Pulmonary artery endothelial cell (primary cell): ENCODE results near the gene HOXB3. TPM values are rescaled to one million over a fixed set of nuclear protein-coding genes. Genes with fewer than 3 reads are reported as not detected.

Source experiments
- DNase-seq: peaks from one replicate; pipeline ENCODE4 v3.0.0-alpha.2; 2011; ENCODE audit warnings: low read depth, low spot score
- total RNA-seq: library from RNA; depleted of rRNA; stranded (reverse); fragments of >200 nt; gene quantifications from 2 replicates; pipeline ENCODE4 v1.2.3, GENCODE V29; 2014

HOXB3 gene
- total RNA-seq, 1 donor from 2014 or later: 6.9 TPM

DNA sequence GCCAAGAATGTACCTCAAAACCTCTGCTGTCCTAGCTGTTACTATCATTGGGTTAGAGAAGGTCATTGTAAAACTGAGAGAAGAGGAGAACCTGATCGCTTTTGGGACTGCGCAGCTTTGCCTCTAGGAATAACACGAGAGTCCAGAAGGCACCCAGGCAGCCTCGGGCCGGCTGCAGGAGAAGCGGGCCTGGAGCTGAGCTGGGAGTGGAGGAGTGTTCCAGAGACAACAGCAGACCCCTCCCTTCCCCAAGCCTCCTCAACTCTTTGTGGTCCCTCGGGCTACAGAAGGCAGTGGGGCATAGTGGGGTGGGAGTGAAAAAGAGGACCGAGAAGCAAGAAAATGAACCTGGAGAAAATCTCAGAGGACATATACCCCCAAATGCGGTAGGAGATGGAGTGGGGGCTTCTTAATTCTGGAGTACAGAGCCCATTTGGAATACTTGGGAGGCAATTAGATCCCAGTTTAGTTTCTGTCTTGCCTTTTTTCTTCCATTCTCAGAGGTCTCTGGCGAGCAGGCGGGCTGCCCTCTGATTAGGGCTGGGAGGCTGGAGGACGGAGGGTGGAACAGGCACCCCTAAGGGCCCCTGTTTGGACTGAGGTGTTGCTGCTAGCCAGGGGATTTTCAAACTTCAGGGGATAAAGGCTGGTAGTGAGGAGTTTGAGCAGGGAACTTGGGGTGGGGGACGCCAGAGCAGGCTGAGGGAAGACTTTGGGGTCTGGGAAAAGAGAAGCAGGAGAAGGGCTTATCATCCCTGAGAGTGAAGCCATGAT lies 31.8 kb downstream of the HOXB3 start:
- DNase-seq: no peak

GRCh38 chr17:48556576-48557401 lies 33.3 kb downstream of the HOXB3 start:
- no peak for DNase-seq

DNA sequence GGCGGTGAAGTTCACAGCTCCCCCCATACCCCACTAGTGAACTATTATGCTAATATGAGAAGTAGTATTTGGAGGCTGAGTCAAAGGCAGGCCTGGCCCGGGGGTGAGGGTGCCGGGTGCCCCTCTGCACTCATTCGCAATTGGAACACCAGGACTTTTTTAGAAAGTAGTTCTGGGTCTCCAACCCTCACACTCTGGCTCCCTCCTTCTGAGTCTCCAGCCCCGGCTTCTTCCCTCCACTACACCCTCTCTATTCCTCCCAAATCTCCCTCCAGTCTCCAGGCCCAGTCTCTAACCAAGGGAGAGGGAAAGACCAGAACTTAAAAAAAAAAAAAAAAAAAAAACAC lies 33.8 kb downstream of the HOXB3 start:
- no peak for DNase-seq

DNA sequence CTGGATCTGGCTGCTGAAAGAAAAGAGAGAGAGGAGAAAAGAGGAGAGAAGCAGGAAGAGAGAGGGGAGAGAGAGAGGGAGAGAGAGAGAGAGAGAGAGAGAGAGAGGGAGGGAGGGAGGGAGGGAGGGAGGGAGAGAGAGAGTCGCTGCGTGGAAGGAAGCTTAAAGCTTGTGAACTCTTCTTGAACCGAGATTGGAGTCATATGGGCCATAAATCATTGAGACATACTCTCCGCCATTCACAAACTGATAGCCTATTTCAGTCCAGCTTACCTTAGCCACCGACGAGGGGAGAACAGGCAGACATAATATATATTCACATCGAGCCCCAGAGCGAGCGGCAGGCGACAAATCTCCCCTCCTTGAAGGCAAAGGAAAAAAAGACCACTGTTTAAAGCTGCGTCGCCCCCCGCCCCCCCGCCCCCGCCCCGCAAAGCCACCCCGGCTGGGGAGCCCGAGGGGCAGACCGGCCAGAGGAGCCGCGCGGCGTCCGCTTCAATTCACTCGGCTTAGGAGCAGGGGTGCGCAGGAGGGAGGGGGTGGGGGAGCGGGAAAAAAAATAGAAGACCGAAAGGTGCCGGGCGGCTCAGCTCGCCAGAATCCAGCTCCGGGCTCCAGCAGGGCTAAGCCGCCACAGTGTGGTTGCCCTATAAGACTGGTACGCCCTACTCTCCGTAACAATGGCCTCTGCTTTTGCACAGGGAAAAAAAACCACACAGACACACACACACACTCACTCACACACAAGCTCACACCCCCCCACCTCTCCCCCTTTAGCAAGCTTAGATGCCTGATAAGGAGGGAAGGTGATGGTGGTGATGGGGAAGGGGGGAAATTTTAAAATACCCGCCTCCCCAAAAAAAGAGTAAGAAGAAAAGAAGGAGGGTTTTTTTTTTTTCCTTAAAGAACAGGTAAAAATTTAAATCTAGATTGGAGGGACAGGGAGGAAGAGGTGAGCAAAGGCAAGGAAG lies 34.5 kb downstream of the HOXB3 start:
- peak; percentile 80 for DNase-seq

- DNase-seq: no peak
Observed at GRCh38 chr17:48554412-48555257, 35.4 kb downstream of the HOXB3 start.

- no peak for DNase-seq
Observed at GRCh38 chr17:48553826-48554225, 36.2 kb downstream of the HOXB3 start.

DNA sequence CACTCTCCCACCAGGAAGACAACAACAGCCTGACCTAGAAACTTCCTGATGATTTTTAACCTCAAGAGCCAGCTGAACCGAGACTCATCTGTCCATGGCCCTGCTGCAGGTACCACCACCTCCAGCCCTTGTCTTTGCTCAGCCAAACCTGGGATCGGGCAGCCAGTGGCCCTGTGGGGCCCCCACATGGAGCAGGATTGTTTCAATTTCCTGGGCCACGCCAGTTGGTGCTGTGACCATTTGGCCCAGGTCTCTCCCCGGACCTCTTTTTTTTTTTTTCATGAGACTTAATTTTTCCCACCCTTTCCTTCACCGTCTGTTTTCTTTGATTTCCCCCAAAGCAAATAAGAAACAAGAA lies 36.9 kb downstream of the HOXB3 start:
- no peak for DNase-seq

GRCh38 chr17:48552466-48553189 lies 37.4 kb downstream of the HOXB3 start:
- DNase-seq: no peak

DNA sequence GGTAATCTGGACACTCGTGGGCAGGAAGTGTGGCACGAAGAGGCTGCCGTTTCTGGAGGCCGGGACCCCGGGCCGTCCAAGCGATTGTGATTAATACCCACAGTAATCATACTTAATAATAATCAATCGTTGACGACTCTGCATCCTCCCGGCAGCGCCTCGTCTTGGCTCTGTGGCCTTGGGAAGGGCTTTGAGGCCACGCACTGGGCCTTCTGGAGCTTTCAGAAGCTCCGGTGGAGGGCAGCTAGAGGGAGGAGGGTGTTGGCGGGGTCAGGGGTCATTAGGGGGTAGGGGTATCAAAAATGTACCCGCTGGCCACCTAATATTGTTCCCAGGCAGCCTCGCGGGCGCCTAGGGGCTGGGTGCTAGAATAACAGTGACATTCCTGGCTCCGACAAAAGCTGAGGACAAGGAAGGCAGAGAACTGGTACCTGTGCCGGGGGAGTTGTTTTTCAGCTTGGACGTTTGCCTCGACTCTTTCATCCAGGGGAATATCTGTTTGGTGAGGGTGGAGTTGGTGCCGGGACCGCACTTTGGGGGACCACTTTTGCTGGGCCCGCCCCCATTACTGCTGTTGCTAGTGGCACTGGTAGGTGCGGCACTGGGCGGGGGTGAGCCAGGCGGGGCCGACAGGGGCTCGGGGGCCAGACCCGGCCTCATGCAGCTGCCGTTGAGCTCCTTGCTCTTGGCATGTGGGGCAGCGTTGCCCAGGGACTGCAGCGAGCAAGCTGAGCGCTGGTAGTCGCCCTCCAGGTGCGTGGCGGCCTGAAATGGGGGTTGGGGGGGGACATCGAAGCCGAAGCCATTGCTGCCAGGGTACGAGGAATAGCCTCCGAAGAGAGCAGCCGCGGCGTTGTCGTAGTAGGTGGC lies 38.2 kb downstream of the HOXB3 start:
- DNase-seq: no peak

DNA sequence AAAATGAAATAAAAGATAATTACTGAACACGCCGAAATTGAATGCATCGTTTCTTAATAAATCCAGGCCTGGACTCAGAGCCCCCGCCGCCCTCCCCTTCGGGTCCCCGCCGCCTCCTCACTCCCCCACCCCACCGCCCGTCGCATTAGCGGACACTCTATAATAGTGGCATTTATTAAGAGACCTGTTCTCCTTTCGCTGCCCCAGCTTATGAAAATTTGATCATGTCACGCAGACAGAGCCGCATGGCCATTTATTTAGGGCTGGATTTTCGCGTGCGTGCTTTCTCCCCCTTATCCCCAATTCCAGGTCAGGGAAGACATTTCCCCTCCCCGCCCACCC lies 38.9 kb downstream of the HOXB3 start:
- DNase-seq: no peak

DNA sequence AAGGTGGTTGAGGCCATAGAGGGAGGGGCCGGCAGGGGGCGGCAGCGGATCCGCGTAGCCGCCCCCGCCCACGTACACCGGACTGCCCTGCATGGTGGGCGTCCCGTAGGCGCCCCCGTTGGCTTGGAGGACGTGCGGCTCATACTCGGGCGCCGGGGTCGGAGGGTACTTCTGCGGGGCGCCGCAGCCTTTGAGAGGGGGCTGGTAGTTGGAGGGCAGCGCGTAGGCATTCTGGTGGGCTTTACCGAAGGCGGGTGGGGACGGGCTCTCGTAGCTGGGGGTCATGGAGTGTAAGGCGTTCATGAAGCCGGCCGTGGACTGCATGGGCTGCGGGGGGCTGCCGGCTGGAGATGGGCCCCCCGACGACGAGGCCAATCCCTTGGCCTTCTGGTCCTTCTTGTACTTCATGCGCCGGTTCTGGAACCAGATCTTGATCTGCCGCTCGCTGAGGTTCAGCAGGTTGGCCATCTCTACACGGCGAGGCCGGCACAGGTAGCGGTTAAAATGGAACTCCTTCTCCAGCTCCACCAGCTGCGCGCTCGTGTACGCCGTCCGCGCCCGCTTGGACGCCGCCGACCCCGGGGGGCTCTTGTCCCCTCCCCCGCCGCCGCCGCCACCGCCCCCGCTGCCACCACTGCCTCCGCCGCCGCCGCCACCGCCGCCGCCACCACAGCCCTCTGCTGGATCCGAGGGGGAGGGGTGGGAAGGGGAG lies 39.4 kb downstream of the HOXB3 start:
- no peak for DNase-seq

GRCh38 chr17:48549914-48550501 lies 40.0 kb downstream of the HOXB3 start:
- no peak for DNase-seq

- no peak for DNase-seq
Observed at GRCh38 chr17:48549281-48549630, 40.8 kb downstream of the HOXB3 start.

DNA sequence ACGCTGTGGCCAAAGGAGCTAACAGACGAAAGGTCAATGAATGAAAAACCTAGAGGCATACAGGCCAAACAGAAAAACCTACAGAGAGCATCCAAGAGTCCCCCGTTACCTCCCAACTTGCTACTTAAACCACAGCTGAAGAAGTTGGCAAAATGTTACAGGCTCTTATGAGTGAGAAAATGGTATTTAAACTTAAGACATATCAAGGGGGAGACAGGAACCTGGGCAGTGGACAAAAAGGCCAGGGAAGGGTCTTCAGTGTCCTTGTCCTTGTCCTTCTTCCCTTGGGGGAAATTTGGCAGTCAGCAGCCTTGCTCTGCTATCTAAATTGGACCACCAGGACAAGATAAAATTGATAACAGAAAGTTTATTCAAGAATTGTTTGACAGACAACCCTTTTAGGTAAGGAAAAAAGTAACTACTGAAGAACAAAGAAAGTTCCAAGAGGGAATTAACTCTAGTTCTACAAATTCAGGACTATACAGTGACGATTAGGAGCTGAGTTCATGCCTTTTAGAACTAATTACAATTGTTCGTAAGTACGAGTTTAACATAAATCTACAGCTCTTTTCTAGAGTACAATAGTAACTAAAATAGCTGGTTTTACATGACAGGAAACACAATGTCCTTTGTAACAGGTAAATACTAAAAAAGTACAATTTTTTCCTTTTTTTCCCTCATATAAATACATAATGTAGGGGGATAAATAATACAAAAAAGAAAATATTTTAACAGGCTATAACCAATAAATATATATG lies 41.3 kb downstream of the HOXB3 start:
- no peak for DNase-seq

DNA sequence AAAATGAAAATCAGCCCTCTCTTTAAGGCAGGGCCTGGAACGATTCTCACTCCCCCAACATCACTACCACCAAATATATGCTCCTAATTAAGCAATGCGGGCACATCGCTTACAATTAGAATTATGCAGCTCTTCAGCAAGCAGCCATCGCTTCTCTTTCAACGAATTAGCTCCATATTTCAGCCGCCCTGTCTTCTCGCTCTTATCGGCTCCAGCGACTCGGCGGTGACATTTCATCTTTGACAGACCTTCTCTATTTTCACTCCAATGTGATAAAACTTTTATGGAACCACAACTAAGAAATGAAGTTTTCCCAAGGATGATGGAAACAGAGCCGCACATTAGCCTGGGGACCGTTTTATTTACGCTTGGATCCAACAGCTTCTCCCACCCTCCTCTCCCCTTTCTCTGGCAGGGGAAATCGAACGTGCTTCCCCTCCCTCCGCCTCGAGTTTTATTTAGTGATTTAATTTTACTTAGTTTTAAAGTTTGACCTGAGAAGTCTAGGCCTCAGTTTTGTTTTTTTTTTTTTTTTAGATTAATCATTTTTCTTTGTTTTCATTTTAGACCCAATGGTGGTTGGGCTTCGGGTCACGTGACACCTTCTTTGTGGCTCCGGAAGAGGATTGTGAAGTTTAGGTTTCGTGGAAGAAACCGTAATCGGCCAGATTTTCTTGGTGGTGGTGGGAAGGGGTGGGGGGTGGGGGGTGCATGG lies 42.1 kb downstream of the HOXB3 start:
- DNase-seq: no peak

GRCh38 chr17:48546924-48547807 lies 42.9 kb downstream of the HOXB3 start:
- DNase-seq: no peak
